Measurements from ENCODE around the gene TARS3.

Gene TARS3

DNA sequence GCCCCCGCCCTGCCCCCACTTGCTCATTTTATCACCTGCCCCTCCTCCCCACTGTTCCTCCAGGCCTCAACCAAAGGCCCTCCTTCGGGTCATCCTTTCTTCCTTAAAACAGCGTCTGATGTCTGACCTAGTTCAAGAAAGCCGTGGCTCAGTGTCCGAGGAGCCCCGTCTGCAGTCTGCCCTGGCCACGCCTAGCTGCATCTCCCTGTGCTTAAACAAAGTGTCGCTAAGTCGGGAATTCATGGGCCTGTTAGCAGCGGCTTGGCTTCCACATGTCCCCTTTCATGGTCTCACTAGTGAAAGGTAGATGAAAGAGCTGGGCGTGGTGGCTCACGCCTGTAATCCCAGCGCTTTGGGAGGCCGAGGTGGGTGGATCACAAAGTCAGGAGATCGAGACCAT lies 113.3 kb downstream of the TARS3 start:
- H3K9ac ChIP-seq, result no peak overlapping the region
- no peaks in the 10 kb centered on the region for H3K27me3 ChIP-seq (ENCODE audit: control insufficient read depth, insufficient read depth, low read length)
- no peak overlapping the region for H2AFZ ChIP-seq
- H3K4me3 ChIP-seq (ENCODE audit: low read depth, low read length), result no peak overlapping the region
- no peak overlapping the region for H3K27ac ChIP-seq
- H3K4me2 ChIP-seq (ENCODE audit: low read length), result no peak overlapping the region
- H3K79me2 ChIP-seq, result no peaks in the 10 kb centered on the region
- H3K36me3 ChIP-seq (ENCODE audit: control insufficient read depth, insufficient read depth, low read length), result no peaks in the 10 kb centered on the region
- no peak for TF ChIP-seq CTCF (IDR thresholded peaks at IDR 0.05)
- H3K9me3 ChIP-seq (ENCODE audit: control insufficient read depth, low read length), result no peaks in the 10 kb centered on the region
- H3K4me1 ChIP-seq, result no peaks in the 10 kb centered on the region

- H3K9me3 ChIP-seq (ENCODE audit: control insufficient read depth, low read length), result no peaks in the 10 kb centered on the region
- no peaks in the 10 kb centered on the region for H3K36me3 ChIP-seq (ENCODE audit: control insufficient read depth, insufficient read depth, low read length)
- H3K9ac ChIP-seq, result no peak overlapping the region
- no peaks in the 10 kb centered on the region for H3K79me2 ChIP-seq
- H3K4me1 ChIP-seq, result no peaks in the 10 kb centered on the region
- H3K4me3 ChIP-seq (ENCODE audit: low read depth, low read length), result no peak overlapping the region
- H3K27me3 ChIP-seq (ENCODE audit: control insufficient read depth, insufficient read depth, low read length), result no peaks in the 10 kb centered on the region
- no peak for TF ChIP-seq CTCF (IDR thresholded peaks at IDR 0.05)
- no peak overlapping the region for H3K4me2 ChIP-seq (ENCODE audit: low read length)
- H3K27ac ChIP-seq, result no peak overlapping the region
- no peak overlapping the region for H2AFZ ChIP-seq
Measured at GRCh38 chr15:101610611-101611000, 113.7 kb downstream of the TARS3 start.

DNA sequence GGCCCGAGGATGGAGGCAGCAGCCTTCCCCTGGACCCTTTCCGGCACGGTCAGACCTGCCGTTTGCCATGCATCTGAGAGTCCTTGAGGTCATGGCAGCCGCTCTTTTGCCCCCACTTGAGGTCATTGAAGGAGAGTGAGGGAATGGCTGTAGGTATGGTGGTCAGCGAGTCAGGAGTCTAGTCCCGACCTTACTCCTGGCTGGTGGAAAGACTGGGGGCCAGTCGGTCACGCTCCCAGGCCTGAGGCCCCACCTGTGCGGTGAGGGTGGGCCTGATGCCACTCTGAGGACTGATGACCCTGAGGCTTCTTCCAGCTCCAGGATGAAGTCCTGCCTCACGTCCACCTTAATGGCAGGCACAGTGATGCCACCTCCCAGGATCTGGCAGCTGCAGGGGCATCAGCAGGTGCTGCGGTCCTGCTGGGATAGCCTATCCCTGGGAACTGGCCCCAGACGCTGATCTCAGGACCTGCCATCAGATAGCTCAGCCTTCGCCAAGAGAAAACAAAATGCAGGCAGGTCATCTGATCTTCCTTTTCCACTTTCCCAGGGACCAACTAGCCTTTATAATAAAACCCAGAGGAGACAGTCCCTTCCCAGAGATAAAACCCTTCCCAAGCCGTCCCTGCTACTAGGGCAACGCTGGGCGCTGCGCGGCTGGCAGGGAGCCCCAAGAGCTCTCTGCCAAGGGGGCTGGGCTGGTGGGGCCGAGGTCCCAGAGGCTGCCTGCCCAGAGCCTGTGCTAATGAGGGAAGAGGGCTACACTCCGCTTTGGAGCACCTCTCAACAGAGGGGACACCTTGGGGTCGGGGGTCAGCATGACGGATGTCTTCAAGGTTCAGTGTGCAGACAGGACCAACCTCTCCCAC lies 114.3 kb downstream of the TARS3 start:
- H3K9me3 ChIP-seq (ENCODE audit: control insufficient read depth, low read length), result no peaks in the 10 kb centered on the region
- no peak overlapping the region for H3K9ac ChIP-seq
- no peaks in the 10 kb centered on the region for H3K27me3 ChIP-seq (ENCODE audit: control insufficient read depth, insufficient read depth, low read length)
- H3K4me1 ChIP-seq, result no peaks in the 10 kb centered on the region
- no peaks in the 10 kb centered on the region for H3K36me3 ChIP-seq (ENCODE audit: control insufficient read depth, insufficient read depth, low read length)
- H3K4me3 ChIP-seq (ENCODE audit: low read depth, low read length), result no peak overlapping the region
- no peak overlapping the region for H2AFZ ChIP-seq
- TF ChIP-seq CTCF (IDR thresholded peaks at IDR 0.05), result no peak
- no peak overlapping the region for H3K4me2 ChIP-seq (ENCODE audit: low read length)
- H3K79me2 ChIP-seq, result no peaks in the 10 kb centered on the region
- H3K27ac ChIP-seq, result no peak overlapping the region

GRCh38 chr15:101608201-101608600 lies 116.1 kb downstream of the TARS3 start:
- H2AFZ ChIP-seq, result no peak overlapping the region
- H3K27me3 ChIP-seq (ENCODE audit: control insufficient read depth, insufficient read depth, low read length), result no peaks in the 10 kb centered on the region
- no peak overlapping the region for H3K4me2 ChIP-seq (ENCODE audit: low read length)
- H3K79me2 ChIP-seq, result no peaks in the 10 kb centered on the region
- H3K9ac ChIP-seq, result no peak overlapping the region
- no peaks in the 10 kb centered on the region for H3K9me3 ChIP-seq (ENCODE audit: control insufficient read depth, low read length)
- no peak for TF ChIP-seq CTCF (IDR thresholded peaks at IDR 0.05)
- H3K4me1 ChIP-seq, result no peaks in the 10 kb centered on the region
- H3K4me3 ChIP-seq (ENCODE audit: low read depth, low read length), result no peak overlapping the region
- H3K27ac ChIP-seq, result no peak overlapping the region
- no peaks in the 10 kb centered on the region for H3K36me3 ChIP-seq (ENCODE audit: control insufficient read depth, insufficient read depth, low read length)

GRCh38 chr15:101607108-101607507 lies 117.2 kb downstream of the TARS3 start:
- Histone ChIP-seq H3K9me3 (ENCODE audit: control insufficient read depth, low read length) (no peaks in the 10 kb centered on the region), H3K9ac (no peak overlapping the region), H3K27me3 (ENCODE audit: control insufficient read depth, insufficient read depth, low read length) (no peaks in the 10 kb centered on the region), H2AFZ (no peak overlapping the region), H3K27ac (no peak overlapping the region), H3K79me2 (no peaks in the 10 kb centered on the region), H3K4me3 (ENCODE audit: low read depth, low read length) (no peak overlapping the region), H3K36me3 (ENCODE audit: control insufficient read depth, insufficient read depth, low read length) (no peaks in the 10 kb centered on the region), H3K4me2 (ENCODE audit: low read length) (no peak overlapping the region), H3K4me1 (no peaks in the 10 kb centered on the region)
- TF ChIP-seq CTCF (IDR thresholded peaks at IDR 0.05), result no peak

All from parathyroid adenoma (tissue), 2 donors.